KMS-11 (cell line): ENCODE measurements around the gene RGL4.

Source experiments
- H2AFZ ChIP-seq: fragments of 200-600 bp; sonication (generic); 2 replicates; pipeline ENCODE4 v1.6.1; 2016; ENCODE audit warnings: antibody characterized with exemption, mixed run types, low read depth
- H3K27ac ChIP-seq: fragments of 200-600 bp; sonication (generic); 2 replicates; pipeline ENCODE4 v1.6.1; 2016; ENCODE audit warnings: mild to moderate bottlenecking, mixed run types
- H3K27me3 ChIP-seq: fragments of 200-600 bp; sonication (generic); 2 replicates; pipeline ENCODE4 v1.6.1; 2017; ENCODE audit warnings: mild to moderate bottlenecking, low read depth, mixed run types, moderate library complexity; ENCODE audit not compliant: insufficient read depth
- H3K36me3 ChIP-seq: fragments of 200-600 bp; sonication (generic); 2 replicates; pipeline ENCODE4 v1.6.1; 2017; ENCODE audit warnings: mild to moderate bottlenecking, mixed run types; ENCODE audit not compliant: insufficient read depth
- H3K4me1 ChIP-seq: fragments of 200-600 bp; sonication (generic); 2 replicates; pipeline ENCODE4 v1.6.1; 2016; ENCODE audit warnings: mild to moderate bottlenecking, low read depth, mixed run types; ENCODE audit not compliant: poor library complexity, severe bottlenecking
- H3K4me2 ChIP-seq: fragments of 200-600 bp; sonication (generic); 2 replicates; pipeline ENCODE4 v1.7.0; 2016; ENCODE audit warnings: mild to moderate bottlenecking, mixed run types
- H3K4me3 ChIP-seq: fragments of 200-600 bp; sonication (generic); IDR thresholded peaks from 2 replicates; pipeline ENCODE4 v1.6.1; 2017; ENCODE audit warnings: low read depth, low read length, mixed read lengths; ENCODE audit not compliant: insufficient read depth
- H3K79me2 ChIP-seq: fragments of 200-600 bp; sonication (generic); 2 replicates; pipeline ENCODE4 v1.6.1; 2016; ENCODE audit warnings: low read depth, mixed run types; ENCODE audit not compliant: insufficient read depth
- H3K9ac ChIP-seq: fragments of 200-600 bp; sonication (generic); 2 replicates; pipeline ENCODE4 v1.6.1; 2016; ENCODE audit warnings: mild to moderate bottlenecking, mixed run types
- H4K20me1 ChIP-seq: fragments of 200-600 bp; sonication (generic); 2 replicates; pipeline ENCODE4 v1.6.1; 2016; ENCODE audit warnings: mild to moderate bottlenecking, mixed run types; ENCODE audit not compliant: insufficient read depth
- TF ChIP-seq, protein P1 (sequence below): fragments of 200-600 bp; sonication (generic); conservative IDR thresholded peaks from 2 replicates; pipeline ENCODE4 v1.6.1; 2017; ENCODE audit warnings: low read depth, mild to moderate bottlenecking, antibody characterized with exemption, low read length, moderate library complexity, mixed read lengths

RGL4 gene

DNA sequence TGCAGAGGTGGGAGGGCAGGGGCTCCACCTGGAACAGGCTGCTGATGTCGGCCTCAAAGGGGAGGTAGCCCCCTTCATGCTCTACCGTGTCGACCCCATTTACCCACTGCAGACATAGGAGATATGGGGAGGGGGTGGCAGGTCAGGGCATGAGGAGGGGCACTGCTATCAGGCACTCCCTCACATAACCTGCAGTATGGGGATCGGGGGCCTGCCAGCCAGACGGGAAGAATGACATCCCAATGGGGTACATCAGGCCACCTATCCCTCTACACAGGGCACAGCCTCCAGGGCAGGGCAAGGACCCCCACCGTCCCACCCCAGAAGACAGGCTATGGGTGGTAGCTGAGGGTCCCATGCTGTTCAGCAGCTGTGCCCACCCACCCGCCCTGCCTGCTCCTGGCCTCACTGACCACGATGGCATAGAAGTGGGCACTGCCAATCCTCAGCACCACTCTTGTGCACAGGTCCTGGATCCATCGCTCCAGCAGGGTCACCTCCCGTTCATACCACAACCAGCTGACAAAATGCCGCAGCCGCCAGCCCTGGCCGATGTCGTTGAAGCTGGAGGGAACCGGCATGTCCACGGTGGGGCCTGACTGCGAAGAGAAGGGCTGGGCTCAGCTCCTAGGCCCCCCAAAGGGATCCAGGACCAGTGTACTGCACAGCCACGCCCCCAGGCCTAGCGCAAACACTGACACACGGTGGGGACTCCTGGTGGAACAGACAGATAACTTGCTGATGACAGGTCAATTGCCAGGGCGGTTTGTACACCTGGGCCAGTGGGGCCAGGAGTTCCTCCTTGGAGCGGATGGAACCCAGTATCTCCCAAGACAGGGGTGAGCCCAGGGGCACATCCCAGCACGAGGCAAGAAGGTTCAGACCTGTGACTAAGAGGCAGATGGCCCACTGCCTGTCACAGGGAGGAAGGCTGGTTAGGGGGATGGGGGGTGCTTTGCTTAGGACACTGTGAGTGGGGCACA, 24.1 kb downstream of the RGL4 start:
- Histone ChIP-seq H4K20me1 (no peaks in the 10 kb centered on the region), H3K36me3 (no peaks in the 10 kb centered on the region), H3K9ac (no peak overlapping the region), H3K4me3 (no peak overlapping the region), H3K4me1 (peaks cover 19% of the 10 kb centered on the region), H3K4me2 (no peak overlapping the region), H3K79me2 (peaks cover 19% of the 10 kb centered on the region), H3K27ac (no peak overlapping the region), H3K27me3 (no peaks in the 10 kb centered on the region), H2AFZ (no peak overlapping the region)
- TF ChIP-seq, protein P1, sequence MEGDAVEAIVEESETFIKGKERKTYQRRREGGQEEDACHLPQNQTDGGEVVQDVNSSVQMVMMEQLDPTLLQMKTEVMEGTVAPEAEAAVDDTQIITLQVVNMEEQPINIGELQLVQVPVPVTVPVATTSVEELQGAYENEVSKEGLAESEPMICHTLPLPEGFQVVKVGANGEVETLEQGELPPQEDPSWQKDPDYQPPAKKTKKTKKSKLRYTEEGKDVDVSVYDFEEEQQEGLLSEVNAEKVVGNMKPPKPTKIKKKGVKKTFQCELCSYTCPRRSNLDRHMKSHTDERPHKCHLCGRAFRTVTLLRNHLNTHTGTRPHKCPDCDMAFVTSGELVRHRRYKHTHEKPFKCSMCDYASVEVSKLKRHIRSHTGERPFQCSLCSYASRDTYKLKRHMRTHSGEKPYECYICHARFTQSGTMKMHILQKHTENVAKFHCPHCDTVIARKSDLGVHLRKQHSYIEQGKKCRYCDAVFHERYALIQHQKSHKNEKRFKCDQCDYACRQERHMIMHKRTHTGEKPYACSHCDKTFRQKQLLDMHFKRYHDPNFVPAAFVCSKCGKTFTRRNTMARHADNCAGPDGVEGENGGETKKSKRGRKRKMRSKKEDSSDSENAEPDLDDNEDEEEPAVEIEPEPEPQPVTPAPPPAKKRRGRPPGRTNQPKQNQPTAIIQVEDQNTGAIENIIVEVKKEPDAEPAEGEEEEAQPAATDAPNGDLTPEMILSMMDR: no peak

DNA sequence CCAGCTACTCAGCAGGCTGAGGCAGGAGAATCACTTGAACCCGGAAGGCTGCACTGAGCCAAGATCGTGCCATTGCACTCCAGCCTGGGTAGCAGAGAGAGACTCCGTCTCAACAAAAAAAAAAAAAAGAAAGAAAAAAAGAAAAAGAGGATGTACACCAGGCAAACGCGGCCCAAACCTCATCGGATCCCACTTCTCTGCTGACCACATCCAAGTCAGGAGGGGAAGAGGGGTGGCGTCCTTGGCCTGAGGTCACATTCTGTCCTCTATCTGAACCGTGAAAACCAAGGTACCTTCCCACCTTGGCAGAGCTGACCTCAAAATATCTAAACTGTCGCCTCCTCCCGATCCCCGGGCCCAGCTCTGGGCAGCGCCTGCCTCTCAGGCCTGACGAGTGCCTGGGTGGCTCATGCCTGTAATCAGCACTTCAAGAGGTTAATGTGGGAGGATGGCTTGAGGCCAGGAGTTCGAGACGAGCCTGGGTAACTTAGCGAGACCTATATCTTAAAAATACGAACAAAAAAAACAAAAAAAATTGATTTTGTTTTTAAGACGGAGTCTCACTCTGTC, 25.1 kb downstream of the RGL4 start:
- TF ChIP-seq, protein P1: no peak
- Histone ChIP-seq H4K20me1 (no peaks in the 10 kb centered on the region), H3K4me3 (no peak overlapping the region), H3K79me2 (peaks cover 19% of the 10 kb centered on the region), H3K4me2 (peak overlapping the region; percentile 87; the same call in 1 of the 2 replicates), H3K27ac (no peak overlapping the region), H3K4me1 (peaks cover 24% of the 10 kb centered on the region), H3K36me3 (no peaks in the 10 kb centered on the region), H3K9ac (no peak overlapping the region), H3K27me3 (no peaks in the 10 kb centered on the region), H2AFZ (no peak overlapping the region)

DNA sequence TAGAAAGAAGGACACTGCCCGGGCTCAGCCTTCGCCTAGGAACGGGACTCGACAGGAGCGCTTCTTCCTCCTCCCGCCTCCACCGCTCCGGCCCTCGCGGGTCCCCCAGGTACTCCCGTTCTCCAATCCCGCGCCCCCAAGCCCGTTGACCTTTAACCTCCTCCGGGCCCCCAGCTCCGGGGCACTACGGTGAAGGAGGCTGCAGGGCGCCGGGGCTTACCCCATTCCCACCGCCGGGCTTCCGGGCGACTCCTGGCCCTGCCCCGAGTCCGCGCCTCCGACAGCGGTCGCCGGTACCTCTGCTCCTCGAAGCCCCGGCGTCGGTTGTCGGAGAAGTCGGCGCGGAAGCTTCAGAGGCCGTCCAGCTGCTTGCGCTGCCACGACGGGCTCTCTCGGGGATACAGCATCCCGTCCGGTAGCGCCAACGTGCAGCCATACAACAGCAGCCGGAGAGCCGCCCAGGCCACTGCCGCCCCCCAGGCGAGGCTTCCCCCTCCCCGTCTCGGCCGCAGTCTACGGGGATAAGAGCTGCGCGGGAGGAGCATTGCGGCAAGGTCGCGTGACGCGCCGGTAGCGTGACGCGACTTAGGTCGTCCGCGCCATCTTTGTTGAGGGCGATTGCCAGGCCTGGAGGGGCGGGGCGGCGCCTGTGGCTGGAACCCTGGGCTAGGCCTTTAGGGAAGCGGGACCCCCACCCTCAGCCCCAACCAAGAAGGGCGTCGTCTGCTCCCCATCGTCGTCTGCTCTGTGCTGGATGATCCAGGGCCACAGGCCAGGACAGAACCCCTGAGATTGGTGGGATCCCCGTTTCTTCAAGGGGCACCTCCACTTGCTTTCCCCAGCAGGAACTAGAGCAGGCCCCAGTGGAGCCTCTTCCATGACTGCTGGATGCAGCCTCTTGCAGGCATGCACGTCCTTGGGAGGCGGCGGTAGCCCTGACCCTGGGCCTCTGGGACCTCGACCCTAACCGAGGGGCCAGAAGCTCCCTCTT, 26.3 kb downstream of the RGL4 start:
- no peak overlapping the region for H3K4me3 ChIP-seq
- H3K36me3 ChIP-seq: no peaks in the 10 kb centered on the region
- H3K4me1 ChIP-seq: peaks cover 33% of the 10 kb centered on the region
- H3K9ac ChIP-seq: peak overlapping the region; percentile 86
- TF ChIP-seq, protein P1: no peak
- H4K20me1 ChIP-seq: no peaks in the 10 kb centered on the region
- no peaks in the 10 kb centered on the region for H3K27me3 ChIP-seq
- H2AFZ ChIP-seq: peak overlapping the region; percentile 89
- H3K79me2 ChIP-seq: peaks cover 19% of the 10 kb centered on the region
- H3K4me2 ChIP-seq: peak overlapping the region; percentile 87
- peak overlapping the region; percentile 38 for H3K27ac ChIP-seq

DNA sequence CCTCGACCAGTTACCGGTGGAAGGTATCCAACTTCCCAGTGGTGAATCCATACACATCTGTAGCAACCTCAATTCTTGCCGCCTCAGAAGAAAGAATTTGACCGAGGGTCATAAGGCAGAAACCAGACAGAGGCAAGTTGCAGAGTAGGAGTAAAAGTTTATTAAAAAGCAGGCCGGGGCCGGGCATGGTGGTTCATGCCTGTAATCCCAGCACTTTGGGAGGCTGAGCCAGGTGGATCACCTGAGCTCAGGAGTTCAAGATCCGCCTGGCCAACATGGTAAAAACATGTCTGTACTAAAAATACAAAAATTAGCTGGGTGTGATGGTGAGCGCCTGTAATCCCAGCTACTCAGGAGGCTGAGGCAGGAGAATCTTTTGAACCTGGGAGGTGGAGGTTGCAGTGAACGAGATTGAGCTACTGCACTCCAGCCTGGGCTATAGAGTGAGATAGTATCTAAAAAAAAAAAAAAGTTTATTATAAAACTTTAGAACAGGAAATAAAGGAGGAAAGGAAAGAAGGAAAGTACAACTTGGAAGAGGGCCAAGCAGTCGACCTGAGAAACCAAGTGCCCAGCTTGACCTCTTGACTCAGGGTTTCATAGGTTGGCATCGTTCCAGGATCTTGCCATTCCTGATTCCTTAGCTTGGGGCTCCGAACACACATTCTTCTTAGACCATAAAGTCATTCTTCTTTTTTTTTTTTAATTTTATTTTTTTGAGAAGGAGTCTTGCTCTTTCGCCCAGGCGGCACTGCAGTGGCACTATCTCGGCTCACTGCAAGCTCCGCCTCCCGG, 27.8 kb downstream of the RGL4 start:
- H3K4me3 ChIP-seq: no peak overlapping the region
- H3K4me2 ChIP-seq: no peak overlapping the region
- H3K79me2 ChIP-seq: peaks cover 19% of the 10 kb centered on the region
- H3K27me3 ChIP-seq: no peaks in the 10 kb centered on the region
- H3K4me1 ChIP-seq: peaks cover 33% of the 10 kb centered on the region
- TF ChIP-seq, protein P1: no peak
- no peak overlapping the region for H2AFZ ChIP-seq
- no peak overlapping the region for H3K9ac ChIP-seq
- no peaks in the 10 kb centered on the region for H4K20me1 ChIP-seq
- no peak overlapping the region for H3K27ac ChIP-seq
- no peaks in the 10 kb centered on the region for H3K36me3 ChIP-seq
